Activated effector memory CD4-positive, alpha-beta T cell treated with Interleukin-2 at 50 U/mL for 16 hours (primary cell): ENCODE measurements around the gene B3GAT1.

ENCODE experiments used
- DNase-seq: peaks from one replicate; pipeline ENCODE4 v3.0.0-alpha.2; 2020

Gene B3GAT1

GRCh38 chr11:134407923-134408322 is 4.1 kb downstream of the B3GAT1 start:
- DNase-seq: no peak

GRCh38 chr11:134407321-134407828 is 4.7 kb downstream of the B3GAT1 start:
- no peak for DNase-seq

GRCh38 chr11:134406264-134407185 is 5.5 kb downstream of the B3GAT1 start:
- no peak for DNase-seq

- no peak for DNase-seq
Observed at GRCh38 chr11:134405841-134406240, 6.2 kb downstream of the B3GAT1 start.

GRCh38 chr11:134405436-134405835 is 6.6 kb downstream of the B3GAT1 start:
- no peak for DNase-seq

GRCh38 chr11:134404575-134405341 is 7.3 kb downstream of the B3GAT1 start:
- DNase-seq: no peak

- no peak for DNase-seq
Observed at GRCh38 chr11:134402910-134403309, 9.1 kb downstream of the B3GAT1 start.

- DNase-seq: no peak
Observed at GRCh38 chr11:134401825-134402809, 9.9 kb downstream of the B3GAT1 start.

- no peak for DNase-seq
Observed at GRCh38 chr11:134399996-134400395, 12.0 kb downstream of the B3GAT1 start.

- no peak for DNase-seq
Observed at GRCh38 chr11:134399293-134399654, 12.8 kb downstream of the B3GAT1 start.

- DNase-seq: no peak
Observed at GRCh38 chr11:134398644-134399292, 13.3 kb downstream of the B3GAT1 start.

GRCh38 chr11:134398079-134398444 is 14.0 kb downstream of the B3GAT1 start:
- no peak for DNase-seq

GRCh38 chr11:134397304-134398078 is 14.6 kb downstream of the B3GAT1 start:
- DNase-seq: no peak

- DNase-seq: no peak
Observed at GRCh38 chr11:134395002-134395401, 17.0 kb downstream of the B3GAT1 start.

- no peak for DNase-seq
Observed at GRCh38 chr11:134394311-134394710, 17.7 kb downstream of the B3GAT1 start.

- DNase-seq: no peak
Observed at GRCh38 chr11:134393638-134394037, 18.4 kb downstream of the B3GAT1 start.

- DNase-seq: no peak
Observed at GRCh38 chr11:134392953-134393615, 19.0 kb downstream of the B3GAT1 start.

- no peak for DNase-seq
Observed at GRCh38 chr11:134391656-134392055, 20.4 kb downstream of the B3GAT1 start.

GRCh38 chr11:134390706-134391569 is 21.1 kb downstream of the B3GAT1 start:
- DNase-seq: no peak
